HG03175 (cell line): ENCODE results near the gene CEP68.

Source experiments
- ATAC-seq: cut with Tn5 transposase; IDR thresholded peaks from one replicate; pipeline ENCODE4 v1.9.1; 2021; ENCODE audit warnings: mild to moderate bottlenecking, moderate library complexity; ENCODE audit not compliant: unreplicated experiment

CEP68 gene

GRCh38 chr2:65057391-65058052 lies 1.3 kb downstream of the CEP68 start:
- no peak for ATAC-seq

DNA sequence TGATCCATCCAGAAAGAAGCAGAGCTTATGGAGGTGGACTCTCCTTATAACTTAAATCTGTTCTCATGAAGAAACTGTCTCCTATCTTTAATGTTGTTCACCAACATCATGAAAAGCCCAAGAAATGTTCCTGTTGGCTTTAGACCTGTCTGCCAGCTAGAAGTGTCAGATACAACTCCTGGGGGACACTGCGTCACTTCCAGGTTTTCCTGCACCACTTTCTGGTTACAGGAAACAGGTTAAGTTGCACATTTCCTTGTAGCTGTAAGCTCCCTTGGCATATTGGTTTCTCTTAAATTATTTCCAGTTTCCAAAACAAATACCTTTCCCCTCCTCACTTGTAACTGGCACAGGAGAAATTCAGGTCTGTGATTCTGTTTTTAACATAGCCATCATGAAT lies 2.9 kb downstream of the CEP68 start:
- no peak for ATAC-seq

DNA sequence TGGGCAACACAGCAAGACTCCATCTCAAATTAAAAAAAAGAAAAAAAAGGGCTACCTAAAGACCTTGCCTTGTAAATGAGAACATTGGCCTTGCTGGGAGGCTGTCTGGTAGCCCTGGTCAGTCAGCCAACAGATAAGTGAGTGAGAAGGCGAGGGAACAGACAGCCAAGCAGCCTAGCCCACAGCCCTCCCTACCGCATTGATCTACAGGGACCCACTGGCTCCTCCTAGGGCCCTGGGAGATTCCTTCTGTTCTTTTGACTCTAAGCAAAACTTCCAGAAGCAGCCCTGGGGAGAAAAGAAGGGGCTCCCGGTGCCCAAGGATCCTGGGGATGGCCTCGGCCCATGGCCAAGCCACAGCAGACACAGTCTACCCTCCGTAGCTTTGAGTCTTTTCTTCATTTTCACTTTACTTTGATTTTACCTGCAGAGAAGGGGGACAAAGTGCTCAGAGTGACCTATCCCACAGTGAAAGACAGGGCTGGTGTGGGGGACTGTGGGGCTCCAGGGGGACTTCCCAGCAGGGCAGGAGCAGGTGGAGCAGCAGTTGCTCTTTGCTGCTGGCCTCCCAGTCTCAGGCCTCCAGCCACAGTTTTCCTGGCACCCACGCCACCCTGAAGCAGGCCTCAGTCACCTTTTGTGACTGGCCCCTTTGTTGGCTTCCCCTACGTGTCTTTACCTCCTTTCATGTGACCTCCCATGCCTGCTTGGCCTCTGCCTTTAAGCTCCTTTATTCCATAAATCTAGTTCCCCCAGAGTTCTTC lies 5.1 kb downstream of the CEP68 start:
- no peak for ATAC-seq

- no peak for ATAC-seq
Observed at GRCh38 chr2:65061910-65062339, 5.7 kb downstream of the CEP68 start.

- no peak for ATAC-seq
Observed at GRCh38 chr2:65062843-65063825, 6.9 kb downstream of the CEP68 start.

DNA sequence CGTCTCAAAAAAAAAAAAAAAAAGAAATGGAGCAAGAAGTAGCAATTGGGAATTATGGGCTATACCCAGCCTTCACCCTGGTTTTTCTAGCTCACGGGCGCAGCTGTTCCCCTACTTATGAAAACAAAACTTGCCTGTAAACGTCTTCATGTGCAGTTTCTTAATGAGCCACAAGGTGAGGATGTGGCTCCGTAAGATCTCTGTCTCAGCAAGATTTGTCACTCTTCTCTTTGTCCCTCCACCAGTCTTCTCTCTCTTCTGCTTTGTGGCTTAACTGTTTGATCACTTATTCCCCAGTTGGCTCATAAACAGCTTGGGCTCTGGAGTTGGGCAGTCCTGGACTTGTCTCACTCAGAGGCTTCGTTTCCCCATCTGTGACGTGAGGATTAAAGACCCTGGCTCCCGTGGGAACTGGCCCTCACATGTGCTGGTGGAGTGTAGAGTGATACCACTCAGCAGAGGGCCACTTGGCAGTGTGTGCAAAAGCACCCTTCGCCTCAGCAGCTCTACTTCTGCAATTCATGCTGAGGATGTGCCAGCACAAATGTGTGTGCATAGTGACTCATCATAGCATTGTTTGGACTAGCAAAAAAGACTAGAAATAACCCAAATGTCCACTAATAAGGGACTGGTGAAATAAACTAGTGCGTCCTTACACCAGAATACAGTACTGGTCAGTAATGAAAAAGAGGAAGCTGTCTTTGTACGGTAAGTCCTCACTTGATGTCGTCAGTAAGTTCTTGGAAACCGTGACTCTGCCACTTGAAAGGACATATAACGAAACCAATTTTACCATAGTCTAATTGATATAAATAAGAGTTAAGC lies 8.7 kb downstream of the CEP68 start:
- ATAC-seq = peak; percentile 86

DNA sequence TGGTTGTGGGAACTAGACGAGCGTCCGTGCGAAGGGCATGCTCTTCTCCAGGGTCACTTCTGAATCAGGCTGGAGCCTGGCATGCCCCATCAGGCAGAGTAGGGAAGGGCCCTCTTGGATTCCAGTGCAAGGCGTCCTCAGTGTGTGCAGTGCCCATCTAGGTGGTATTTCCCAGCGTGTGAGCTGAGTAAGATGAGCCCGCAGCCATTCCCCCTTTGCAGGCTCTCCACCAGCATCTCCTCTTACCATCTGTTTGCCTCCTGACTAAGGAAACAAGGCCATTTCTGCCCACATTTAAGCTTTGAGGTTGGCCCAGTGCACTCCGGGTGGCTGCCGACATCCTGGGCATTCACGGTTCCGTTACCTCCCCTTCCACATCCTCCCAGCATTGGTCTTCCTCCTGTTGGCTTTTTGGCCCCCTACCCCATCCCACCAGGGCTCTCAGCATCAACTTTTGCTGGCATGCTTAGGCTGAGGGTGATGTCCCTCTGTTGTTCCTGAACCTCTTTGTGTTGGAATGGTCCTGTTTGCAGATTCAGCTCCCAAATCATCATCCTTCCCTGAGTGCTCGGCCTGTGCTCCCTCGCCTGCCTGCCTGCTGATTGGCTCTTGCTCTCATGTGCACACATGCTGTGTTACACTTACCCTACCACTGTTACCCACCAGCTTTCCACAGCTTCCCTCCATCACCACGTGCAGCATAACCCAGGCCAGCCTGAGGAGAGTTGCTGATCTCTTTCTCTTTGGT lies 11.8 kb downstream of the CEP68 start:
- ATAC-seq = no peak

DNA sequence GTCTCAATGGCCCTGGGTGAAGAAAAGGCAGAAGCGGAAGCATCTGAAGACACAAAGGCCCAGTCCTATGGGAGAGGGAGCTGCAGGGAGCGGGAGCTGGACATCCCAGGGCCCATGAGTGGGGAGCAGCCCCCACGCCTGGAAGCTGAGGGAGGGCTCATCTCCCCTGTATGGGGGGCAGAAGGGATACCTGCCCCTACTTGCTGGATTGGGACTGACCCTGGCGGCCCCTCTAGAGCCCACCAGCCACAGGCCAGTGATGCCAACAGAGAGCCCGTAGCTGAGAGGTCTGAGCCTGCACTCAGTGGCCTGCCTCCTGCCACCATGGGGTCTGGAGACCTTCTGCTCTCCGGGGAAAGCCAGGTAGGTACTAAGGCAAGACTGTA lies 13.2 kb downstream of the CEP68 start:
- ATAC-seq = no peak

- ATAC-seq = no peak
Observed at GRCh38 chr2:65070172-65070830, 14.1 kb downstream of the CEP68 start.

DNA sequence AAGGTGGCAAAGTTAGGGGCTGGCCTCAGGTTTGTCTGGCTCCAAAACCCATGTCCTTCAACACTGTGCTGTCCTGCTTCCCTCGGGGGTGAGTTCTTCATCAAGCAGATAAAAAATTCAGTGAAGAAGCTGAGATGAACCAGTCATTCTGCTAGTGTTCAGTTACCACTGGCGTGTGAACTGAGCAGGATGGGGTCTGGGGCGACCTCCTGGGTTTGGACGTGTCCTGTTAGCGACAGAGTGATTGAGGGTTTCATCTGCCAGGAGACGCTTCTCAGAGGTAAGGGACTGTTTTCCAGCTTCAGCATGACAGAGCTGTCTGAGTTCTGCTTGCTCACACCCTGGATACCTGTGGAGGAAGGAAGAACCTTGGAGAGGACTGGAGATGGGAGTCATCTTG lies 14.6 kb downstream of the CEP68 start:
- ATAC-seq = no peak

- ATAC-seq = peak; percentile 10
Observed at GRCh38 chr2:65071499-65072180, 15.4 kb downstream of the CEP68 start.

DNA sequence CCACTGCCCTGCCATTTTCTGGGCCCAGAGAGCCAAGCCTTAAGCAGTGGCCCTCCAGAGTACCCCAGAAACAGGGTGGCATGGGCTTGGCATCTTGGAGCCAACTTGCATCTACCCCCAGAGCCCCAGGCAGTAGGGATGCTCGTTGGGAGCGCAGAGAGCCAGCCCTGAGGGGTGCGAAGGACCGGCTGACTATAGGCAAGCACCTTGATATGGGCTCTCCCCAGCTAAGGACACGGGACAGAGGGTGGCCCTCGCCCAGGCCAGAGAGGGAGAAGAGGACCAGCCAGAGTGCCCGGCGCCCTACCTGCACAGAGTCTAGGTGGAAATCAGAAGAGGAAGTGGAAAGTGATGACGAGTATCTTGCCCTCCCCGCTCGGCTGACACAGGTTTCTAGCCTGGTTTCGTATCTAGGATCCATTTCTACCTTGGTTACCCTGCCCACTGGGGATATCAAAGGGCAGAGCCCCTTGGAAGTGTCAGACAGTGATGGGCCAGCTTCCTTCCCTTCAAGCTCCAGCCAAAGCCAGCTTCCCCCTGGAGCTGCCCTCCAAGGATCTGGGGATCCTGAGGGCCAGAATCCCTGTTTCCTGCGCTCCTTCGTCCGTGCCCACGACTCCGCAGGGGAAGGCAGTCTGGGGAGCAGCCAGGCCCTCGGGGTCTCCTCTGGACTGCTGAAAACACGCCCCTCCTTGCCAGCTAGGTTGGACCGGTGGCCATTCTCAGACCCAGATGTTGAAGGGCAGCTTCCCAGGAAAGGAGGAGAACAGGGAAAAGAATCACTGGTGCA lies 16.2 kb downstream of the CEP68 start:
- peak; percentile 68 for ATAC-seq

DNA sequence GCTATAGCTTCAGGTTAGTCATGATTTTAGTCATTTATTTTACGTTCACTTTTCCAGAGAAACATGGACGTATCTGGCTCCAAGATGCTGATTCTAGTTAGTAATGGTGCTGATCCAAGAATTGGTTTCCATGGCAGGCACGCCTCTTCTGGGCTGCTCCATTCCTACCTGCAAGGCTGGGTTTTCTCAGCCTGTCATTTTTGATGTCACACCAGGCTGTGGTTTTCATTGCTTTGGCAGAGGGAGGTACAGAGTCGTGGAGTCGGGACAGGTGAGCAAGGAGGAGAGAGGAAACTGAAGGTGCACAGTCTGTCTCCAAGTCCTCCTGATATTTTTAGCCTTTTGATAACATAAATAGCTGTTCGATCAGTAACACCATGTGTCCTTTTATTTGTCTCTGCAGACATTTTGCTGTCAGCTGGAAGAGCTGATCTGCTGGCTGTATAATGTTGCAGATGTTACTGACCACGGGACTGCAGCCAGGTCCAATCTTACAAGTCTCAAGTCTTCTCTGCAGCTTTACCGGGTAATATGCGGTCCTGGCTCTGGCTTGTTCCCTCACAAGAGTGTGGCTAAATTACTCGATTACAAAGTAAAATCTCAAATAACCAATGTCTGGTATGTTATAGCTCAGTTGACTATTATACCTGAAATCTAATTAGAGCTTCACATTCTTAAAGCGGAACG lies 17.8 kb downstream of the CEP68 start:
- ATAC-seq = no peak

DNA sequence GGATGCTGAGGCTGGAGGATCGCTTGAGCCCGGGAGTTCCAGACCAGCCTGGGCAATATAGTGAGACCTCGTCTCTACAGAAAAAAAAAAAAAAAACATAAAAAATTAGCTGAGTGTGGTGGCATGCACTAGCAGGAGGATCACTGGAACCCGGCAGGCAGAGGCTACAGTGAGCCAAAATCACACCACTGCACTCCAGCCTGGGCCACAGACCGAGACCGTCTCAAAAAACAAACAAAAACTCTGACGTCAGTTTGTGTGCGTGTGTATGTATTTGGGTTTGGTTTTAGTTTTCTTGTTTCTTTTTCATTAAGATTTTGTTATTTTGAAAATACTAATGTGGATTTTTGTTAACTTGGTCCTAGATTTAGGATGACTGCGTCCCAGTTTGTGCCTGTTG lies 19.0 kb downstream of the CEP68 start:
- ATAC-seq = no peak

GRCh38 chr2:65075605-65076344 lies 19.6 kb downstream of the CEP68 start:
- ATAC-seq = no peak

GRCh38 chr2:65076345-65076710 lies 20.1 kb downstream of the CEP68 start:
- no peak for ATAC-seq

DNA sequence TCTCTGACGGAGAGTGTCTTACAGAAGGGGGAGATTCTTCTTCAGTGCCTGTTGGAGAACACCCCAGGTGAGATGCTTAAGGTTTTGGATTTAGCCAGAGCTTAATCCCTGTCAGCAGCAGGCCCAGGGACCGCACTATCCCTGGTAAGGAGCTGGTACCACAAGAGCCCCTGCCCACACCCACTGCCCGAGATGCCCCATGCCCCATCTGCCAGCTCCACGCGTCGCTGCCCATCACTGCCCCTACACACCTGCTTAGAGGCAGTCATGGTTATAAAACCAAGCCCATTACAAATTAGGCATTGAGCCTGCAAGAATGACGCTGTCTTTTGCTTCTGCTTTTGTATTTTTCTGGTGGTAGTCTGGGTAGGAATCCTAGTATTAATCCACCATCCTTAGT lies 21.7 kb downstream of the CEP68 start:
- no peak for ATAC-seq
